IPS-NIHi11 (cell line): Measurements from ENCODE around the gene ARHGAP23.
"Not testable (repeated sequence)": the region's sequence is repeated elsewhere in the genome, so short reads cannot be mapped to it uniquely, and the experiment has no call there.

Experiments
- DNase-seq: peaks from one replicate; pipeline ENCODE4 v3.0.0; 2012; ENCODE audit warnings: mixed read lengths, low spot score

The ARHGAP23 gene

DNA sequence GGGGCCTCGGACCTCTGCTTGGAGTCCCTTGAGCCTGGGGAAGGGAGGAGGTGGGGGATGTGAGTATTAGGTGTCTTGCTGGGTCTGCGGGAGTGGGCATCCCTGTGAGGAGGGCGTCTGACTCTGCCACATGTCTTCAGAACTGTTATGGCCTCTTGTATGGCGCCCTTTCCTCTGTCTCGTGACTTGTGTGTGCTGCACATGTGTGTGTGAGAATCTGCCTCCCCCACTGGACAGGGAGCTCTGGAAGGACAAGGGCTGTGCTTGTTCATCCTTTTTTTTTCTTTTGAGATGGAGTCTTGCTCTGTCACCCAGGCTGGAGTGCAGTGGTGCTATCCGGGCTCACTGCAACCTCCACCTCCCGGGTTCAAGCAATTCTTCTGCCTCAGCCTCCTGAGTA lies 33.4 kb downstream of the ARHGAP23 start:
- no peak for DNase-seq

DNA sequence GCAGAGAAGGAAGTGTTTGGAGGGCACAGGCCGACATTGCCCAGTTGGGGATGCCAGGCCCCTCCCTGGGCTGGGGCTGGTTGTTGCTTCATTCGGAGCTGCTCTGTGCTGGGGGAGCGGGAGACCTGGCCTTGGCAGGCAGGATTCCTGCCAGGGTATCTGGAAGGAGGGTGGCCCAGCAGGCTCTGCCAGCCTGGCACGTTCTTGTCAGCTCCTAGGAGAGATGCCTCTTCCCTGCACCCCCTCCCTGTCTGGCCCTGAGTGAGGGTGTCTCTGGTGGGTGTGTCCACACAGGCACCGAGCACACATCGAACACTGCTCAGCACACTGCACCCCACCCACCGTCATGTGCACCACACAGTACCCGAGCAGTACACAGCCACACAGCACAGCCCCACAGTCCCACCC lies 35.2 kb downstream of the ARHGAP23 start:
- no peak for DNase-seq

DNA sequence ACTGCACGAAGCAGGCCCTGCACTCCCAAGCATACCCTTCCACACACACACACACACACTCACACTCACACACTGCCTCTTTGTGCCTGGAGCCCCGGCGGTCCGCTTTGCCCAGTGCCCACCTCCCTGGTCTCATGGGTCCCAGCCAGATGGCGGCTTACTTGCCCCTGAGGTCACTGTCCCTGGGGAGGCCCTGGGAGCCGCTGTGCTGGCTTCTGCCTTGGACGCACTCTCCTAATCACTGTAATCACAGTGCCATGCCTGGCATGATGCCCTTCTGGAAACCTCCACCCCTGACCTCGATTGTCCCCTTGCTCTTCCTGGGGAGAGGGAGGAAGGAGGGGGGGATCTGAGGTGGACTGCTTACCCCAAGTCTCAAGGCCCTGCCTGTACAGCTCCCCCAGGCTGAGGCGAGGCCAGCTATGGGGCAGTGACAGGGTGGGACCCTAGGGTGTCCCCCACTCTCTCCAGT lies 36.0 kb downstream of the ARHGAP23 start:
- DNase-seq: no peak

DNA sequence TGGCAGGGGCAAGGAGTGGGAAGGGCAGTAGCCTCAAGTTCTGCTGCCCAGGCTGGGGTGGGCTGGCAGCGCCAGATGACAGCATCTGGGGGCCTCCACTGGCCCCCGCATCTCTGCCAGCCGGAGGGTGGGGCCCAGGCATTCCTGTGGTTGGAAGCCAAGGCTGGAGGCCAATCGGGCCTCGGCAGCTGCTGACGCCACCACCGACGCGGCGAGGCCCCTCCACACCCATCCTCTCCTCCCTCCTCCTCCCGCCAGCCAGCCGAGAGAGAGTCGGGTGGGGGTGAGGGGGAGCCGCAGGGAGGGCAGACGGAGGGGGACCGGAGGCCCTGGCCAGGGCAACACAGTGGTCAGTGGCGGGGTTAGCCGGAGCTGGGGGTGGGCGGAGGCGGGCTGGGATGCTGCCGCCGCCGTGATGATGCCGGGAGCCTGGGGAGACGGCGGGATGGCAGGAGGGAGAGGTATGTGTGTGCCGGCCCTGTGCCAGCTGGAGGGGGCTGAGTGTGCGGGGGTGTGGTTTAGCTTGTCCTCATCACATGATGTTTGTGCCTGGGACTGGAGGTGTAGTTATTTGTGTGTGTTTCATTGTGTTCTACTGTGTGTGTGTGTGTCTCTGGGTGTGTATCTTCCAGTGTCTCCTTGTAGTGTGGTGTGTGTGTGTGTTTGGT lies 36.6 kb downstream of the ARHGAP23 start:
- peak; percentile 72 for DNase-seq

DNA sequence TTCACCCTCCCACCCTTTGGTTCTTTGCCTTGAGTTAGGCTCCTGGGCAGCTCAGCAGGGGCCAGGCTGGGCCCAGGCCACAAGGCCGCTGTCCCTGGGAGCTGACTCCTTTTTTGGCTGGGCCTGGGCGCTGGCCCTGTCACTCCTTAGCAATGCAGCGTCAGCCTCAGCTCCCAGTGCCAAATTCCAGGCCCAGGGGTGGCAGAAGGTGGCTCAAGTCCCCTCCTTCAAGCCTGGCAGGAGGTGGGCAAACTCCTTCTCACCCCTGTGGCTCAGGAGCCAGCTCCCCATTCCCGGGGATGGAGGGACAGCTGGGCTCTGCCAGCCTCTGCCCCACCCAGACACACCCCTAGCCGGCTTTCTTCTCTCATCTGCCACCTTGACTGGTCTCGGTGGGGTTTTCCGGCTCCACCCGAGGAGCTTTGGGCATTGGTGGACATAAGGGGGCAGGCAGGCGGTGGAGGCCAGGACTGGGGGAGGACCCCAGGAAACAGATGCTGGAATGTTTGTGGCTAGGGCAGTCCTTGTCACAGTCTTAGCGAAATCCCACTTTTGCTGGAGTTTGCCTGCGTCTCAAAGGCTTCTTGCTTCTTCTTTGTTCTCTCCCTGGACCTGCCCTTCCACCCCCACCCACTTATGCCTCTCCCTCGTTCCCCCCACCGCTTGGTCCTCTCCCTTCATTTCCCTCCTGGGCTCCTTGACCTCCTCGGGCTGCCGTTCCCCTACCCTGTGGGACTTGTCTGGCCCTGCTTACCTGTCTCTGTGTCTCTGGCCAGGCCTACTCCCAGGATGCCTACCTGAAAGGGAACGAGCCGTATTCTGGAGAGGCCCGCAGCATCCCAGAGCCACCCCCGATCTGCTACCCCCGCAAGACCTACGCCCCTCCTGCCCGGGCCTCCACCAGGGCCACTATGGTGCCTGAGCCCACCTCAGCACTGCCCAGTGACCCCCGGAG lies 37.4 kb downstream of the ARHGAP23 start:
- DNase-seq: peak; percentile 55

DNA sequence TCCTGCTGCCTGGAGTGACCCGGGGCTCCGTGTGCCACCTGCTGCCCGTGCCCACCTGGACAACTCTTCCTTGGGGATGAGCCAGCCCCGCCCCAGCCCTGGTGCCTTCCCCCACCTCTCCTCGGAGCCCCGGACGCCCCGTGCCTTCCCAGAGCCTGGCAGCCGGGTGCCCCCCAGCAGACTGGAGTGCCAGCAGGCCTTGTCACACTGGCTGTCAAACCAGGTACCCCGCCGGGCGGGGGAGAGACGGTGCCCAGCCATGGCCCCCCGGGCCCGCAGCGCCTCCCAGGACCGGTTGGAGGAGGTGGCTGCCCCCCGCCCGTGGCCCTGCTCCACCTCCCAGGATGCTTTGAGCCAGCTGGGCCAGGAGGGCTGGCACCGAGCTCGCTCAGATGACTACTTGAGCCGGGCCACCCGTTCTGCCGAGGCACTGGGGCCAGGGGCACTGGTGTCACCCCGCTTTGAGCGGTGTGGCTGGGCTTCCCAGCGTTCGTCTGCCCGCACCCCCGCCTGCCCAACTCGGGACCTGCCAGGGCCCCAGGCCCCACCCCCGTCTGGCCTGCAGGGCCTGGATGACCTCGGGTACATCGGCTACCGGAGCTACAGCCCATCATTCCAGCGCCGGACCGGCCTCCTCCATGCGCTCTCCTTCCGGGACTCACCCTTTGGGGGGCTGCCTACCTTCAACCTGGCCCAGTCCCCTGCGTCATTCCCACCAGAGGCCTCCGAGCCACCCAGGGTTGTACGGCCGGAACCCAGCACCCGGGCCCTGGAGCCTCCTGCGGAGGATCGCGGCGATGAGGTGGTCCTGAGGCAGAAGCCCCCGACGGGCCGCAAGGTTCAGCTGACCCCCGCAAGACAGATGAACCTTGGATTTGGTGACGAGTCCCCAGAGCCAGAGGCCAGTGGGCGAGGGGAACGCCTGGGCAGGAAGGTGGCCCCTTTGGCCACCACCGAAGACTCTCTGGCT lies 38.4 kb downstream of the ARHGAP23 start:
- no peak for DNase-seq

DNA sequence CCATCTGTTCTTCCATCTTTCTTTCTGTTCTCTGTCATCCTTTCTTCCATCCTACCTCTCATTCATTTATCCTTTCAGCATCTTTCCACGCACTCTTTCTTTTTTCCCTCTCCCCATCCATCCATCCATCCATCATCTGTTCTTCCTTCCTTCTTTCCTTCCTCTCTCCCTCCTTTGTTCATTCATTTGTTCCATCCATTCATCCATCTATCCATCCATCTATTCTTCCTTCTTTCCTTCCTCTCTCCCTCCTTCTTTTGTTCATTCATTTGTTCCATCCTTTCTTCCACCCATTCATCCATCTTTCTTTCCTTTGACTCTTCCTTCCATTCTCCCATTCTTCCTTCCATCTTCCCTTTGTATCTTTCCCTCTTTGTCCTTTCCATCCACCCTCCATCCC lies 39.2 kb downstream of the ARHGAP23 start:
- no peak for DNase-seq

DNA sequence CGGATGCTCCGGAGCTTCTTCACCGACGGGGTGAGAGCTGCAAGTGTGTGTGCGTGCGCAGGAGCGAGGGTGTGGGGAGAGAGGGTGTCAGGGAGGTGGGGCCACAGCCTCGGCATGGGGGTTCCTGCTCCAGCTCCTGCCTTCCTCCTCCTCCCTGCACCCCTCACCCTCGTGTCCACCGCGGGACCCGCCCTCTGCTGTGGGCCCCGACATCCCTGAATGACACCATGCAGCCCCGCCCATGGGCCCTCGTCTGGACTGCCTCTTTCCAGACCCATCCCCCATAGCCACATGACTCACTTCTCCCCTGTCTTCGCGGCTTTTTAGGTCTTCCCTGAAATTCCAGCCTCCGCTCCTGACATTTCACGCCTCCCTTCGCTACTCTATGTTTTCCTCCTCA lies 41.6 kb downstream of the ARHGAP23 start:
- DNase-seq: no peak

DNA sequence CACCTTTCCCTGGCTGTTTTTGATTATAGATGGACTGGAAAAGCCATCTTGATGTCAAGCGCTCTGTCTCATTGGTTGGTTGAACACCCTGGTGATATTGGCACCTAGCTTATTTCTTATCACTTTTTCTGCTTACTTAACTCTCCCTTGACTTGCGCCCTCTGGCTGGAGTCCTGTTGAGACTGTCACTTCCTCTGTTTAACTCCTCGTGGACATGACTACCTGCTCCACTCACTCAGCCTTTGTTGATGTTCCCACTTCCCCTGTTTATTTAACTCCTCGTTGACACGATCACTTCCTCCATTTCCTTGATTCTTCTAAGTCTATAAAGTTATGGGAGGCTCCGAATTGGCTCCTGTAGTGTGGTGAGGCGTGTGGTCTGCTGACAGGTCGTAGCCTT lies 43.0 kb downstream of the ARHGAP23 start:
- not testable (repeated sequence) for DNase-seq

DNA sequence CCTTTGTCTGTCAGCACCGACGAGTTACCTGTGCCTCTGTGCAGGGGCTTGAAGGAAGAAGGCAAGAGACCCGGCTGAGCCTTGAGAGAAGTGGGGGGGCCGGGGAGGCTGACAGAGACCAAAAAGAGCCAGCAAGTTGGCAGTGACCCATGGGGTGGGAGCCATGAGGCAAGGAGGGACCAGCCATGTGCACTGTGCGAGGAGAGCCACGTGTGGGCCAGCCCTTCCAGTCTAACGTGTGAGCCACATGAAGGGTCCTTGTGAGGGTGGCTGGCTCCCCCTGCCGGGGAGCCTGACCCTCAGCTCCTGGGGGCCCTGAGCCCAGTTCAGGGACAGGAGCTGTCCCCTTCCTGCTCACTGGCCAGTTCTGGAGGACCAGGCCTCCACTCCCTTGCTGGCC lies 46.4 kb downstream of the ARHGAP23 start:
- not testable (repeated sequence) for DNase-seq

DNA sequence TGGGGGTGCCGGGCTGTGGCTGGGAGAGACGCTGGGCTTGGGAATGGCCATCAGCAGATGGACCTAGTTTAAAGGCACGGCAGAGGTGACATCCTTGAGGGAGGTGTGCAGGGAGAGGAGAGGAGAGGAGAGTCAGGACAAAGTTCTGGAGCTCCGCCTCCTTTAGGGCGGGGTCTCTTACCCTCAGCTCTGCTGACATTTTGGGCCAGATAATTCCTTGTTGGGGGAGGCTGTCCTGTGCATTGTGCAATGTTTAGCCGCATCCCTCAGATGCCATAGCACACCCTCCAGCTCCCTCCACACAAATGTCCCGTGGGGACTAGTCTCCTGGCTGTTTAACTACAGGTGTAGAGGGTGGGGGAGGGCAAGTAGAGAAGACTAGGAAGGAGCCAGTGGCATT lies 48.3 kb downstream of the ARHGAP23 start:
- no peak for DNase-seq

DNA sequence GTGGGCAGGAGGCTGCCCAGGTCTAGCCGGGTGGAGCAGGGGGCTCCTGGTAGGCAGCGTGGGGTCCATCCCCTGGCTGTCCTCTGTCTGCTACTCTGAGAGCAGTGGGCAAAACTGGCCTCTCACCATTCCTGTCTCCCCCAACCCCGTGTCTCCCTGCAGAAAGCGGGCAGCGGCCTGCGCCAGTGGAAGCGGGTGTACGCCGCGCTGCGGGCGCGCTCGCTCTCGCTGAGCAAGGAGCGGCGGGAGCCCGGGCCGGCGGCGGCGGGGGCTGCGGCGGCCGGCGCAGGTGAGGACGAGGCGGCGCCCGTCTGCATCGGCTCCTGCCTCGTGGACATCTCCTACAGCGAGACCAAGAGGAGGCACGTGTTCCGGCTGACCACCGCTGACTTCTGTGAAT lies 49.2 kb downstream of the ARHGAP23 start:
- not testable (repeated sequence) for DNase-seq

DNA sequence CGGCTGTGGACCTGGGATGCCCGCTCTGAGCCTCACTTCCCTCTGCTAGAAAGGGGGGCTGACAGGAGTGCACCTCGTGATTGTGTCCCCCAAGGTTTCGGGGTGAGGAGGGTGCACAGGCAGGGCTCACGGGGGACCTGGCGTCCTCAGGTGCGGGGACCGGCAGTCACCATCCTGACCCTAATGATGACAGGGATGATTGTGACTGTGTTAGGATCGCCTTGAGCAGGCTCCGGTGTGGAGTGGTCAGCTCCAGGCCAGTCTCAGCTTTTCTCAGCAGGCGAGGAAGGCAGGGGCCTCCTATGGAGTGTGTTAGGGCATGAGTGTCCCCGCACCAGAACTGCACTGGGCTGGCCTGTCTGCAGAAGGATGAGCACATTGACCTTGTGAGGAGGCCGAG lies 49.7 kb downstream of the ARHGAP23 start:
- not testable (repeated sequence) for DNase-seq

DNA sequence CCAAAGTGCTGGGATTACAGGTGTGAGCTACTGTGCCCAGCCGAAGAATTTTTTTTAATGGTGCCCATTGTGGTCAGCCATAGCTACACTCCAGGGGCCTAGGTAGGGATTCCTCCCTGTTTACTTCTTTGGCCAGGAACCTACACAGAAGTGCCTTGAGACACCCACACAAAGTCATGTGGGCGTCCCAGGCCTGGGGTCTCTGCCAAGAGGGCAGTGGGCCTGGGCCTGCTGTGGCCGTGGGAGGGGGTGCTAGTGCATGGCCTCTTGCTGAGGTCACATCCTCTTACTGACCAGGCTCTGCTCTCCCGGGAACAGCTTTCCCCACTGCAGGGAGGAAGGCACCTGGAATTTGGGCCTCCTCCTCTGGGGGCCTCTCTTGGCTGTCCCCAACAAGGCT lies 50.4 kb downstream of the ARHGAP23 start:
- DNase-seq: not testable (repeated sequence)

DNA sequence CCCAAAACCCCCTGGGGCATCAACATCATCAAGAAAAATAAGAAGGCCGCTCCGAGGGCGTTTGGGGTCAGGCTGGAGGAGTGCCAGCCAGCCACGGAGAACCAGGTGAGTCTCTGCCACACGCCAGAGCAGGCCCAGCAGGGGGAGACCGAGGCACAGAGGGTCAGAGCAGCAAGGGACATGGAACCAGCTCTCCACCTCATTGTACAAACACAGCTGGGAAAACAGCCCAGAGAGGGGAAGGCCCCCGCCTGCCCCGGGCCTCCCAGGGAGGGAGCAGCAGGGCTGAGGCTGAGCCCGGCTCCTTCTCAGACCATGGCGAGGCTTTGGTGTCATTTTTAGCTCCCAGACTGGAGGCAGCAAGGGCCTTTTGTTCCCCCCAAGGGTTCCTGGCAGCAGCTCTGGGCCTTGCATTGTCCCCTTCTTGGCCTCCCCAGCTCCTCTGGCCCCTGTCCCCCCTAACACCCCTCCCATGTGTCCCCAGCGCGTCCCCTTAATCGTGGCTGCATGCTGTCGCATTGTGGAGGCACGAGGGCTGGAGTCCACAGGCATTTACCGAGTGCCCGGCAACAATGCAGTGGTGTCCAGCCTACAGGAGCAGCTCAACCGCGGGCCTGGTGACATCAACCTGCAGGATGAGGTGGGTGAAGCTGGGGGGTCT lies 53.9 kb downstream of the ARHGAP23 start:
- not testable (repeated sequence) for DNase-seq

DNA sequence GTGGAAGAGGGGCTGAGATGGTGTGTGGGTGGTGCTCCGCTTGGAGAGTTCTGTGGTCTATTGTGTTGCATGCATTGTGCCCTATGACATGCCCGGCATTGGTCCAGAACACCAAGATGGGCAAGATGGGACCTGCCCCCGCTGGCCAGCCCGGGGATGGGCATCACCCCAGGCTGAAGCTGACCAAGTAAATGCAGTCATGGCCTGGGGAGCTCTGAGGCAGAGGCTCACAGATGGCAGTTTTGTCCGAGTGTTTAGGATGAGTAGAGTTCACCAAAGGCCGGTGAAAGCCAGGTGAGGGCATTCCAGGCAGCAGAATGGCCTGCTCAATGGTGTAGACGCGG lies 54.4 kb downstream of the ARHGAP23 start:
- not testable (repeated sequence) for DNase-seq

DNA sequence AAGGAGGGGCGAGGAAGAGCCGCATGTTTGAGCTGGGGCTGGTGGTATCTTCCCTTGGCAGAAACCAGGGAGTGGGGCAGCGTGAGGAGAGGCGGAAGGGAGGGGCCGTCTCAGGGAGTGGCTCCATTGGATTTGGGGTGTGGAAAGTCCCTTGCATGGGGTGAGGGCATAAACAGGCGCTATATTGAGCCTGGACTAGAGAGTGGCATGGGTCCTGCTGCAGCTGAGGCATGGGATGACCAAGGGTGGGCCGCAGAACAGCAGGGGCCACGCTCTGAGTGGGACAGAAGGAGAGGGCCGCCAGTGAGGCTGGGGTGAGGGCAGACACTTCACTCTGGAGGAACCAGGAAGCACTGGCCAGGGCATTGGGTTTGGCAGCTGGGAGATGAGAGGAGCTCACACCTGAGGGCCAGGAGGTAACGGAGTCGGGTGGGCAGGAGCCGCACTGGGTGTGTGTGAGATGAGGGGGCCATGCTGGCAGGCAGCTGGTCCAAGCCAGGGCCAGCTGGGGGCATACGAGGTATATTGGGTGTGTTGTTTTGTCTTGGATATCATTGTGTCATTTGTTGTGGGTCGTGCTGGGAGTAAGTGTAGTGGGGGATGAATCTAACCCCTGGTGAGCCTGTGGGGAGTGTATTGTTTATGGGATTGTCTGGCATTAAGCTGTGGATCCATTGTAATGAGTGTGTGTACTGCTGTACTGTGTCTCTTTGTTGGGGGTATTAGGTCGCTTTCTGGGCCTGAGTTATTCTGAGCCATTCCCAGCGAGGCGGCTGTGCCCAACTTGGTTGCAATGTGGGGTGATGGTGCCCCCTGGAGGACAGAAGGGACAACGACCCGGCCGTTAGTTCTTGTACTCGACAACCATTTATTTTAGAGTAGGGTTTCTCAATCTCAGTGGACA lies 56.2 kb downstream of the ARHGAP23 start:
- DNase-seq: peak; percentile 62

DNA sequence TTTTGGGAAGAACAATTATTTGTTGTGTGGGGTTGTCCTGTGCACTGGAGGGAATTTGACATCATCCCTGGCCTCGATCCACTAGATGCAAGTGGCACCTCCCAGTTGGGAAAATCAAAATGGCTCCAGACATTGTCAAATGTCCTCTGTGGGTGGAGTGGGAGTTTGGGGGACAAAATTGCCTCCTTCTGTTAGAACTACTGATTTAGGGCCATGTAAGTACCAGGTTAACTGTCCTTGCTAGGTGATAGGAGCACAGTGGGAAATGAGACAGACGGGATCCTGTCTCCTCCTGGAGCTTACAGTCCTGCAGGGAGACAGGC lies 56.8 kb downstream of the ARHGAP23 start:
- no peak for DNase-seq

DNA sequence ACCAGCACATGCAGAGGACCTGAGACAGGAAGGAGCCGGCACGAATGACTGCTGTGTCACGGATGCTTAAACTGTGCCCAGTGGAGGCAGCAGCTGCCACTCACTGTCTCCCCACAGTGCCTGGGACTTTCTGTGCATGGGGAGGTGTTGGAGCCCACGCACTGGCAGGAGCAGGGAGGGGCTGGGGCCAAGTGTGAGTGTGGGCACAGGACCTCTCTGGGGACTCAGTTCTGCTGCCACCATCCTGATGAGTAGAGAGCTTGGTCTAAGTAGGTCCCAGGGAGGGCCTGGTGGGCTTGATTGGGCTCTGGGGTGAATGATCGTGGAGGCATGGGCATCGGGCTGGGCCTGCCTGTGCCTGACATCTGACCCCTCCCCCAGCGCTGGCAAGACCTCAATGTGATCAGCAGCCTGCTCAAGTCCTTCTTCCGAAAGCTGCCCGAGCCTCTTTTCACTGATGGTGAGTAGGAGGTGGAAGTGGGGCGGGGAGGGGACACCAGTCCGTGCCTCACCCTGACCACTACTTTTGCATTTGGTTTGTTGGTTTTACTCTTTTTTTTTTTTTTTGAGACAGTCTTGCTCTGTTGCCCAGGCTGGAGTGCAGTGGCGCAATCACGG lies 57.5 kb downstream of the ARHGAP23 start:
- not testable (repeated sequence) for DNase-seq

DNA sequence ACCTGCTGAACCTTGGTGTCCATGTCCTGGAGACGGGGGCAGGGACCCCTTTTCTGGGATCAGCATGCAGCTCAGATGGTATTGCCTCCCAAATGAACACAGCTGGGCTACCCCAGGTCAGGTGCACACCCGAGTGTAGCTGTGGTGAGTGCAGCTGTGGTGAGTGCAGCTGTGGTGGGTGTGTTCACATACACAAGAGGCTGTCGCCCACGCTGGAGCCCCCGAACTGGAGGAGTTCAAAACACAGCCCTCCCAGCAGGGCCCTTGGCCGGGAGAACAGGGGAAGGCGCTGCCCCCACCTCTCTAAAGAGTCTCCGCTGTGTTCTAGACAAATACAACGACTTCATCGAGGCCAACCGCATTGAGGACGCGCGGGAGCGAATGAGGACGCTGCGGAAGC lies 61.5 kb downstream of the ARHGAP23 start:
- not testable (repeated sequence) for DNase-seq
